Measurements from ENCODE around the gene IGFALS.

DNA sequence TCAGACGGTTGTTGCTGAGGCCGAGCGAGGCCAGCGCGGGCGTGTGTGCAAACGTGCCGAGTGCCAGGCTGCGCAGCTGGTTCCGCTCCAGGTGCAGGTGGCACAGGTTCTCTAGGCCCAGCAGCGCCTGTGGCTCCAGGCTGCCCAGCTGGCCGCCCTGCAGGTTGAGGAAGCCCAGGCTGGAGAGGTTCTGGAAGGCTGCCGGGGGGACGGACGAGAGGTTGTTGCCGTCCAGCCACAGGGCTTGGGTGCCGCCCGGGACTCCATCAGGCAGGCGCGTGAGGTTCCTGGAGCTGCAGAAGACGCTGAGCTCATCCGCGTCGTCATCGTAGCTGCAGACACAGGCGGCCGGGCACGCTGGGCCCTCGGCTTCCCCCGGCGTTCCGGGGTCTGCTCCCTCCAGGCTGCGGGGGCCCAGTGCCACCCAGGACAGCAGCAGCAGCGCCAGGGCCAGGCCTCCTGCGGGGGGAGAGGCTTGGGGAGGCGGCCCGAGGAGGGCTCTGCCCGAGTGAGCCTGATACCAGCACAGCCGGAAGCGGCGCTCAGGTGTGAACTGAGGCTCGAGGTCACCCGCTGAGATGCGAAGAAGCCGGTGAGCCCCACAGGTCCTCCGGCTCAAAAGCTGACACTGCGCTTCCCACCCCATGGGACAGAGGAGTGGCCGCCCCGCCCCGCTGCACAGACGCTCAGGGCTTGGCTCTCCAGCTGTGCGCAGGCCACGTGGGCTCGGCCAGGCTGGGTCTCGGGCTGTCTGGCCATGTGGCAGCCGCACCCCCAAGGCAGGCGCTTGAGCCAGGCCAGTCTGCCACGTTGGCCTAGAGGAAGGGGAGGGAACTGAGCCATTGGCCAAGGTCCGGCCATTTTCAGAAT, 1.3 kb downstream of the IGFALS start:
- TF ChIP-seq, protein P1, sequence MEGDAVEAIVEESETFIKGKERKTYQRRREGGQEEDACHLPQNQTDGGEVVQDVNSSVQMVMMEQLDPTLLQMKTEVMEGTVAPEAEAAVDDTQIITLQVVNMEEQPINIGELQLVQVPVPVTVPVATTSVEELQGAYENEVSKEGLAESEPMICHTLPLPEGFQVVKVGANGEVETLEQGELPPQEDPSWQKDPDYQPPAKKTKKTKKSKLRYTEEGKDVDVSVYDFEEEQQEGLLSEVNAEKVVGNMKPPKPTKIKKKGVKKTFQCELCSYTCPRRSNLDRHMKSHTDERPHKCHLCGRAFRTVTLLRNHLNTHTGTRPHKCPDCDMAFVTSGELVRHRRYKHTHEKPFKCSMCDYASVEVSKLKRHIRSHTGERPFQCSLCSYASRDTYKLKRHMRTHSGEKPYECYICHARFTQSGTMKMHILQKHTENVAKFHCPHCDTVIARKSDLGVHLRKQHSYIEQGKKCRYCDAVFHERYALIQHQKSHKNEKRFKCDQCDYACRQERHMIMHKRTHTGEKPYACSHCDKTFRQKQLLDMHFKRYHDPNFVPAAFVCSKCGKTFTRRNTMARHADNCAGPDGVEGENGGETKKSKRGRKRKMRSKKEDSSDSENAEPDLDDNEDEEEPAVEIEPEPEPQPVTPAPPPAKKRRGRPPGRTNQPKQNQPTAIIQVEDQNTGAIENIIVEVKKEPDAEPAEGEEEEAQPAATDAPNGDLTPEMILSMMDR (IDR thresholded peaks at IDR 0.05): no peak
- TF ChIP-seq EP300 (IDR thresholded peaks at IDR 0.05) (no peak), POLR2A (IDR thresholded peaks at IDR 0.05) (no peak), POLR2AphosphoS5 (IDR thresholded peaks at IDR 0.05) (no peak)
